Measurements from ENCODE around the gene MCTP1.

MCTP1 gene

GRCh38 chr5:95284572-95285408, at the start of gene MCTP1:
Gene MCTP1, minus strand, starts transcription at chr5:95285094.
- TF ChIP-seq, protein P1, sequence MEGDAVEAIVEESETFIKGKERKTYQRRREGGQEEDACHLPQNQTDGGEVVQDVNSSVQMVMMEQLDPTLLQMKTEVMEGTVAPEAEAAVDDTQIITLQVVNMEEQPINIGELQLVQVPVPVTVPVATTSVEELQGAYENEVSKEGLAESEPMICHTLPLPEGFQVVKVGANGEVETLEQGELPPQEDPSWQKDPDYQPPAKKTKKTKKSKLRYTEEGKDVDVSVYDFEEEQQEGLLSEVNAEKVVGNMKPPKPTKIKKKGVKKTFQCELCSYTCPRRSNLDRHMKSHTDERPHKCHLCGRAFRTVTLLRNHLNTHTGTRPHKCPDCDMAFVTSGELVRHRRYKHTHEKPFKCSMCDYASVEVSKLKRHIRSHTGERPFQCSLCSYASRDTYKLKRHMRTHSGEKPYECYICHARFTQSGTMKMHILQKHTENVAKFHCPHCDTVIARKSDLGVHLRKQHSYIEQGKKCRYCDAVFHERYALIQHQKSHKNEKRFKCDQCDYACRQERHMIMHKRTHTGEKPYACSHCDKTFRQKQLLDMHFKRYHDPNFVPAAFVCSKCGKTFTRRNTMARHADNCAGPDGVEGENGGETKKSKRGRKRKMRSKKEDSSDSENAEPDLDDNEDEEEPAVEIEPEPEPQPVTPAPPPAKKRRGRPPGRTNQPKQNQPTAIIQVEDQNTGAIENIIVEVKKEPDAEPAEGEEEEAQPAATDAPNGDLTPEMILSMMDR (conservative IDR thresholded peaks at IDR 0.05): no peak
- H3K27ac ChIP-seq: peak within 1 kb of the TSS; percentile 4; the same call in 1 of the 2 replicates

DNA sequence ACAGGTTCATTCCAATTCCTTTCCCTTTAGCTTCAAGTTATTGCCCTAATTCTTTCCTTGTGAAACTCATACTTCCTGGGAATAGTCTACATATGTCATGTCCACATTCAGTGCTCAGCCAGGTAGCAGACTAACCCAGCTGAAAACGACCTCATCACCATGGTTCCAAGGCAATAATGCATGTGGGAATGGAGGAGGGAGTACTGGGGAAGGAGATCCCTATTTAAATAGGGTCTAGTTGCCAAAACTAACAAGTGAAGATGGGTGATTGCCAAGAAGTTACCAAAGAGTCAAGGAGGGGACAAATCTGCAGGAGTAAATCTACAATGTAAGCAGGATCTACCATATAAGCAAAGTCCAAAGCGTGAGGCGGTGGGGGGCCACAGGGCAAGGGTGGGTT, 47.3 kb upstream of the MCTP1 start:
- H3K27ac ChIP-seq: no peak overlapping the region
- TF ChIP-seq, protein P1 (conservative IDR thresholded peaks at IDR 0.05): no peak
- no peak for TF ChIP-seq ZFX (IDR thresholded peaks at IDR 0.05)

GRCh38 chr5:95331358-95331757, 46.5 kb upstream of the MCTP1 start:
- TF ChIP-seq, protein P1 (conservative IDR thresholded peaks at IDR 0.05): no peak
- TF ChIP-seq ZFX (IDR thresholded peaks at IDR 0.05): no peak

DNA sequence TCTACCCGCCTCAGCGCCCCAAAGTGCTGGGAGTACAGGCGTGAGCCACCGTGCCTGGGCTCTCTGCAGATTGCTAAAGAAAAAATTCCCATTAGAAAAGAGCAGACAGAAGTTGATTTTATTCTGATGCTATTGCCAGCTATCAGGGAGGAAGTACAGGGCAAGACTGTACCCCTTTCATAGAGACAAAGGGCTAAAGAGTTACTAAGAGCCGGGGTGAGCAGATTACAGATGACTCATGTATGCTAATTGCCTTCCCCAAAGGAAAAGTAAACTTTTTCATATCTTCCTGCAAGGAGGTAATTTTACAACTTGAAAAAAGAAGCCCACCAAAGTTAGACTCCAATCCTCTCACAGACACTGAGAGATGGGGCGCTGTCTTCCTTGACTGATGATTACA, 42.3 kb upstream of the MCTP1 start:
- TF ChIP-seq, protein P1 (conservative IDR thresholded peaks at IDR 0.05): no peak
- no peak for TF ChIP-seq ZFX (IDR thresholded peaks at IDR 0.05)
- no peak overlapping the region for H3K27ac ChIP-seq

More at GRCh38 chr5:95331358-95331757, 46.5 kb upstream of the MCTP1 start:
- no peak overlapping the region for H3K27ac ChIP-seq

GRCh38 chr5:95317687-95318086, 32.8 kb upstream of the MCTP1 start:
- no peak overlapping the region for H3K27ac ChIP-seq
- TF ChIP-seq, protein P1 (conservative IDR thresholded peaks at IDR 0.05): no peak
- TF ChIP-seq ZFX (IDR thresholded peaks at IDR 0.05): no peak

- no peak overlapping the region for H3K27ac ChIP-seq
- TF ChIP-seq, protein P1 (conservative IDR thresholded peaks at IDR 0.05): peak; percentile 36
- TF ChIP-seq ZFX (IDR thresholded peaks at IDR 0.05): no peak
These were observed 32.2 kb upstream of the MCTP1 start for GRCh38 chr5:95317085-95317484.

- H3K27ac ChIP-seq: no peak overlapping the region
- TF ChIP-seq ZFX (IDR thresholded peaks at IDR 0.05): no peak
- TF ChIP-seq, protein P1 (conservative IDR thresholded peaks at IDR 0.05): no peak
These were observed 19.8 kb upstream of the MCTP1 start for GRCh38 chr5:95304711-95305110.
